NB4 (cell line): Measurements from ENCODE around the gene RBM4.

Source experiments
- DNase-seq: peaks from one replicate; pipeline ENCODE4 v3.0.0; 2010; ENCODE audit warnings: low read depth
- H3K4me3 ChIP-seq: one replicate; pipeline ENCODE4 v1.5.1; 2011; ENCODE audit warnings: mild to moderate bottlenecking, low read depth, low read length, moderate library complexity
- MAX ChIP-seq: IDR thresholded peaks from 2 replicates; pipeline ENCODE4 v1.6.1; 2011; ENCODE audit warnings: low read depth, low read length
- MYC ChIP-seq: IDR thresholded peaks from 2 replicates; pipeline ENCODE4 v1.6.1; 2011; ENCODE audit warnings: low read depth, low read length
- POLR2A ChIP-seq: IDR thresholded peaks from 2 replicates; pipeline ENCODE4 v1.6.1; 2011; ENCODE audit warnings: mild to moderate bottlenecking; ENCODE audit not compliant: insufficient read length; ENCODE audit errors: extremely low read depth
- TF ChIP-seq, protein P1 (sequence below): IDR thresholded peaks from one replicate; pipeline ENCODE4 v1.5.1; 2012; ENCODE audit warnings: low read depth, low read length

RBM4 gene

GRCh38 chr11:66593303-66593635 is 45.2 kb upstream of the RBM4 start:
- peak overlapping the region; percentile 79 for H3K4me3 ChIP-seq
- 0 out of 2 replicates have a peak, but pooled peaks have one; percentile 0 for TF ChIP-seq MAX
- TF ChIP-seq, protein P1, sequence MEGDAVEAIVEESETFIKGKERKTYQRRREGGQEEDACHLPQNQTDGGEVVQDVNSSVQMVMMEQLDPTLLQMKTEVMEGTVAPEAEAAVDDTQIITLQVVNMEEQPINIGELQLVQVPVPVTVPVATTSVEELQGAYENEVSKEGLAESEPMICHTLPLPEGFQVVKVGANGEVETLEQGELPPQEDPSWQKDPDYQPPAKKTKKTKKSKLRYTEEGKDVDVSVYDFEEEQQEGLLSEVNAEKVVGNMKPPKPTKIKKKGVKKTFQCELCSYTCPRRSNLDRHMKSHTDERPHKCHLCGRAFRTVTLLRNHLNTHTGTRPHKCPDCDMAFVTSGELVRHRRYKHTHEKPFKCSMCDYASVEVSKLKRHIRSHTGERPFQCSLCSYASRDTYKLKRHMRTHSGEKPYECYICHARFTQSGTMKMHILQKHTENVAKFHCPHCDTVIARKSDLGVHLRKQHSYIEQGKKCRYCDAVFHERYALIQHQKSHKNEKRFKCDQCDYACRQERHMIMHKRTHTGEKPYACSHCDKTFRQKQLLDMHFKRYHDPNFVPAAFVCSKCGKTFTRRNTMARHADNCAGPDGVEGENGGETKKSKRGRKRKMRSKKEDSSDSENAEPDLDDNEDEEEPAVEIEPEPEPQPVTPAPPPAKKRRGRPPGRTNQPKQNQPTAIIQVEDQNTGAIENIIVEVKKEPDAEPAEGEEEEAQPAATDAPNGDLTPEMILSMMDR: no peak
- no peak for TF ChIP-seq POLR2A
- TF ChIP-seq MYC: peak; percentile 6; the same call in 1 of the 2 replicates
- DNase-seq: no peak

DNA sequence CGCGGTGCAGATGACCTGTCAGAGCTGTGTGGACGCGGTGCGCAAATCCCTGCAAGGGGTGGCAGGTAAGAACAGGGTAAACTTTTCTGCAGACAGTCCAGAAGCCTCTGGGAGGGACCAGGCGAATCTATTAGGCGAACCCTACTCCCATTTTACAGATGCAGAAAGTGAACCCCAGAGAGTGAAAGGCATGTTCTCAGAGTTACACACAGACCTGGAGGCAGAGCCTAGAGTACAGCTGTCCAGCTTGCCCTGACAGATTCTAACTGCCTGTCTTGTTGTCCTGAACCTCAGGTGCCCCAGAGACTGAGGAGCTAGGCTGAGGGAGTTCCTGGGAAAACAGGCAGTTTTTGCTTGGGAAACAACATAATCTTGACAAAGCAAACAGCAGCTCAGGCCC is 44.9 kb upstream of the RBM4 start:
- TF ChIP-seq MAX: no peak
- TF ChIP-seq MYC: no peak
- TF ChIP-seq POLR2A: no peak
- TF ChIP-seq, protein P1: no peak
- peak overlapping the region; percentile 79 for H3K4me3 ChIP-seq
- DNase-seq: no peak

DNA sequence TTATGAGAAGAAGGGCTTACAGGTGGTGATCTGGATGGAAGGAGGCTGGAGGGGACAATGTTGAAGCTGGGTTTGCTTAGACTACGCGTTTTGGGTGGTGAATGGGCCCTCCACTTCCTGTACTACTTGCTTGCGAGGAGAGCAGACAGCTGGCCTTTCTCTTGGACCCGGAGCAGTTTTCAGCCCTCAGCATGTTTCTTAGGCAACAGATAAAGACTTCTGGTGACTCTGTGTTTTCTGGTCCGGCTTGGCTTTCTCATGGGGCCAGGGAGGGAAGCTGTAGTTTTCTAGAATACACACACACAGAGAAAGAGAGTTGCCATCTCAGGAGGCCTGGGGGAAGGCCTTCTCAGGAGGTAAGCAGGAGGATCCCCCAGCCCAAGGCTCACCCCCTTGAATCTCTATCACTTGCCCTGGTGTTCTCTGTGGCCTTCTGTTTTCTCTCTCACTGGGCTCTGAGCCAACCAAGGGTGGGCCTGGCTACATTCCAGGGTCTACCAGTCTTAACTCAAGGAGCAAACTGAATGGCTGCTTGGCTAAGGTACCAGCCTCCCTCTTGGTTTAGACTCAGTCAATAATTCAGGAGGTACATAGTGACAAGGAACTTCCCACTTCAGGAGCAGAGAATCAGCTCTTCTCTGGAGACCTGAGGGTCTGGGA is 43.1 kb upstream of the RBM4 start:
- DNase-seq: peak; percentile 85
- no peak for TF ChIP-seq MAX
- TF ChIP-seq POLR2A: no peak
- TF ChIP-seq, protein P1: no peak
- no peak for TF ChIP-seq MYC
- peak overlapping the region; percentile 26 for H3K4me3 ChIP-seq

DNA sequence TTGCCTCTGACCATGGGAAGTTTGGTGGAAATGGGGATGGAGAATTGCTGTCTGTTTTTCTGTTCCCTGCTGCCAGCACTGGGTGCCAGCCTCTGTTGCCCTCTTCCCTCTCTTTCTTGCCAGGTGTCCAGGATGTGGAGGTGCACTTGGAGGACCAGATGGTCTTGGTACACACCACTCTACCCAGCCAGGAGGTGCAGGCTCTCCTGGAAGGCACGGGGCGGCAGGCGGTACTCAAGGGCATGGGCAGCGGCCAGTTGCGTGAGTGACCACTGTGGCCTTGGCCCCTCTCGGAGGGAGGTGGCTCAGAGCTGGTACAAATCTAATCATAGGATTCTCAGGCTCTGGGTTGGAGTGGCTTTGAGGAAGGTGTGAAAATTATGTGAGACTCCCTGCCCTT is 39.5 kb upstream of the RBM4 start:
- TF ChIP-seq MAX (no peak), MYC (no peak), POLR2A (no peak)
- TF ChIP-seq, protein P1: no peak

GRCh38 chr11:66600219-66600618 is 38.3 kb upstream of the RBM4 start:
- DNase-seq: no peak
- TF ChIP-seq MYC (no peak), MAX (no peak), POLR2A (no peak)
- TF ChIP-seq, protein P1: no peak
- no peak overlapping the region for H3K4me3 ChIP-seq

More for the DNA sequence above, 39.5 kb upstream of the RBM4 start:
- DNase-seq: no peak
- H3K4me3 ChIP-seq: no peak overlapping the region
